Activated CD4-positive, alpha-beta T cell treated with anti-CD3 and anti-CD28 coated beads for 48 hours (primary cell): ENCODE data around the gene DERL3.

Source experiments
- DNase-seq: peaks from one replicate; pipeline ENCODE4 v3.0.0-alpha.2; 2020

Gene DERL3

DNA sequence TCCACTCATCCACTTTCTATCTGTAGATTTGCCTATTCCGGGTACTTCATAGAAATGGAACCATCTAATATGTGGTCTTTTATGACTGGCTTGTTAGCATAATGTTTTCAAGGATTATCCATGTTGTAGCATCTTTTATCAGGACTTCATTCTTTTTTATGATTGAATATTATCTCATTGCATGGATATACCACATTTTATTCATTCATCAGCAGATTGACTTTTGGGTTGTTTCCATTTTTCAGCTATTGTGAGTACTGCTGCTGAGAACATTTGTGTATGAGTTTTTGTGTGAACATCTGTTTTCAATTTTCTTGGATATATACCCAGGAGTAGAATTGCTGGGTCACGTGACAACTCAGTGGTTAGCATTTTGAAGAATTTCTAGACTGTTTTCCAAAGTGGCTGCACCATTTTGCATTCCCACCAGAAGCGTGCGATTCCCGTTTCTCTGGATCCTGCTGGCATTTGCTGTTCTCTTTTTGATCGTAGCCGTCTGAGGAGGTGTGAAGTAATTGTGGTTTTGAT is 8.9 kb downstream of the DERL3 start:
- no peak for DNase-seq

DNA sequence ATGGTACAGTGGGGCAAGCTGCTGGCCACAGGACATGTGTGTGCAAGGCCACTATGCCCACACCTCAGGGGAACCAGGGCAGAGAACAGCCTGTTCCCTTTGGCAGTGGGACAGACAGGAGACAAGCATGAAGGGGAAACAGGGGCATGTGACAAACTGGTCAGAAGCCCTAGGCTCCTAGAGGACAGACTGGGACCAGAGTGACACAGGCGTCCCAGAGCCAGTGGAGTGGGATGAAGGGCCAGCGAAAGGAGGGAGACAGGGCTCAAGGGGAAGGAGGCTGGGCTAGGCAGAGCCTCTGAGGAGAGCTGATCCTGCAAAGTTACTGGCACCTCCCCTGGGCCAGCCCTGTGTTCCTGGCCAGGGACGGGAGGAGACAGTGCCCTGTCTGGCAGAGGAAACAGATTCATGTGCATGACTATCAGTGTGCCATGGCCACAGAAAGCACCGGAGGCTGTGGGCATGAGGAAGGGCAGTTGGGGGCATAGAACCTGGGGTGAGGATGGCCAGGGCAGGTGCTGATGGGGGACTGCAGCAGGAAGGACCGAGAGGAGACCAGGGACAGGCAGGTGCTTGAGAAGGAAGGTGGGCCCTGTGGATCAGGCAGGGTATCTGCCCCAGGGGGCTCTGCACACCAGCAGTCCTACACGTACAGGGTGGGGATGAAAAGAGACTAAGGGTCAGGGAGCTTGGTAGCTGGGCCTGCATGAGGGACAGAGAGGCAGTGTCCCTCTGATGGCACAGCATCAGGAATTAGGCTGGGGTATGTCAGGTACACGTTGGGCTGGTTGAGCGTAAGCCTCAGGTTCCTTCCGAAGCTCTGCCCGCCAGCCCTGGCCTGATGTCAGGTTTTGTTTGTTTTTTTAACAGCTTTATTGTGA is 9.8 kb downstream of the DERL3 start:
- no peak for DNase-seq

DNA sequence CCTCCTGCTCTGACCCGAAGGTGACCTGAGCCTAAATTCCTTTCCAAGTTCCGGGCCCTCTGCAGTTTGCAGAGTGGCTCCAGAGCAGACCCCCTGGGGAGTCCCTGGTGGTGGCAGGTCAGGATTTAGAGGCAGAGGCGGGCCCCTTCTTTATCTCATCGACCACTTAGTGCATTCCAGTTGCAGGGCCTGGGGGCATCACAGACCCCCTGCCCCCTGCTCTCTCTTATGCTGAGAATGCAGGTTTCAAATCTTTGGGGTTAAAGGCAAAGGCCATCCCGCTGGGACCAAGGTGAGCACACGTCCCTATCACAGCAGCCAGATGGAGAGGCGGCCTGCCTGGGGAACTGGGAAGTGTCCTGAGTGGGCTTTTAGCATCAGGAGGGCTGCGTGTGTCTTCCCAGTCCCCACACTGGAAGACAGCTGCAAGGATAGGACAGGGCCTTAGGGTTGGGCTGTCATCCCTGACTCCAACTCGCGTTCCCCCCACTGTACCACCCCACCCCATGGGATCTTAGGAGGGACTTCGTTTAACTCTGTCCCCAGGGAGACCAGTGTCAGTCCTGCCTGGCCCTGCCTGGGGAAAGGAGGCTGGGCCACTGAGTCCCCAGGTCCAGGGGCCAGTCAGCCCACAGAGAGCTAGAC is 11.3 kb downstream of the DERL3 start:
- no peak for DNase-seq

DNA sequence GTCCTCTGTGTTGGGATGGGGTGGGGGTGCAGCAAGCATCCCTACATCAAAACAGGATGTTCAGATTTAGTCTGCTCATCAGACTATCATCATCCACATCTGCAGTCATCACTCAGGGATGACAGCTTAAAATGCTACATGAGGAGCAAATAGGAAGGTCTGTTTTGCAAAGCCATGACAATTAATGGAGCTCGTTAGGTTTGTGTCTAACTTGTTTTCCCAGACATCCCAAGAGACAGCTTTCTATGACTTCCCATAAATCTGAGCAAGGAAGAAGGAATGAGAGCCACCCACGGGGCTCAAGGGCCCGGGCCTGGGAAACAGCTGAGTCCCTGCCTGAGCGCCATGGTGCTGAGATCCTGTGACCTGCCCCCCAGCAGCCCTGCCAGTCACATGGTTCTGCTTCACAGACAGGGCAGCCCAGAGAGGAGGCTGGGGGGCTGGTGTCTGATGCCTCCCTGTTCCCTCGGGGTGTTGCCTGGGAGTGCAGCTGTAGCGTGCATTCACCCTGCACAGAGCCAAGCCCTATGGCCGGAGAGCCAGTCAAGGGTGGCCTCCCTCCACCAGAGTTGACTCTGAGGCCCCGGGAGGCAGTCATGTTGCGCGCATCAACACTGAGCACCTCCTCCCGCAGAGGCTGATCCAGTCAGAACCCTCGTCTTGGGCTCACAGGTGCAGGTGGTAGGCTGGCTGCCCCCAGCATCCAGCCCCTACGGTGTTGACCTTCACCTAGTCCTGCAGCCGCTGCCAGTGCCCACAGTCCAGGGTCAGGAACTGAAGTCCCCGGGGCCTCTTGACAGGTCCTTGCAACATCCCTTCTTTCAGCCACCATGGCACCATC is 12.1 kb downstream of the DERL3 start:
- DNase-seq: no peak

DNA sequence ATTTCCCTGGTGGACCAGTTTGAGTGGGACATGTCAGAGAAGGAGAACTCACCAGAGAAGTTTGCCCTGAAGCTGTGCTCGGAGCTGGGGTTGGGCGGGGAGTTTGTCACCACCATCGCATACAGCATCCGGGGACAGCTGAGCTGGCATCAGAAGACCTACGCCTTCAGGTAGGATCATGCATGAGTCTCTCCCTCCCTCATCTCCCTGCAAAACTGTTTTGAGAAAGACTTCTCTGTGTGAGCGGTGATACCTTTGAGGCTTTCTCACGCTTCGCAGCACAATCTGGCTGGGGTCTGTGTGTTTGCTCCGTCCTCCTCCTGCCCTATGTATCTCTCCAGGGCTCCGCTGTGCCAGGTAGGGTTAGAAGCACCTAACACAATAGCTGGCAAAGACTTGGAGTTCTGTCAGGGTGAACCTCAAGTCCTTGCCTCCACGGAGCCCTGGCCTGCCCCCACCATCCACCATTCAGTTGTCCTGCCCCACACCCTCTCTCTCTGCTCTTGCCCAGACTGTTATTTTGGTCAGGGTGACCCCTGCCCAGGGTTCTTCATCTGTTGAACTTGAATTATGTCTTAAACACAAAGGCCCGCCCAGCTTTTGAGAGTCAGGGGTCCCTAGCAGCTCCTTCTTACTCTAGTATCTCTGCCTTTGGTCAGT is 13.4 kb downstream of the DERL3 start:
- no peak for DNase-seq

DNA sequence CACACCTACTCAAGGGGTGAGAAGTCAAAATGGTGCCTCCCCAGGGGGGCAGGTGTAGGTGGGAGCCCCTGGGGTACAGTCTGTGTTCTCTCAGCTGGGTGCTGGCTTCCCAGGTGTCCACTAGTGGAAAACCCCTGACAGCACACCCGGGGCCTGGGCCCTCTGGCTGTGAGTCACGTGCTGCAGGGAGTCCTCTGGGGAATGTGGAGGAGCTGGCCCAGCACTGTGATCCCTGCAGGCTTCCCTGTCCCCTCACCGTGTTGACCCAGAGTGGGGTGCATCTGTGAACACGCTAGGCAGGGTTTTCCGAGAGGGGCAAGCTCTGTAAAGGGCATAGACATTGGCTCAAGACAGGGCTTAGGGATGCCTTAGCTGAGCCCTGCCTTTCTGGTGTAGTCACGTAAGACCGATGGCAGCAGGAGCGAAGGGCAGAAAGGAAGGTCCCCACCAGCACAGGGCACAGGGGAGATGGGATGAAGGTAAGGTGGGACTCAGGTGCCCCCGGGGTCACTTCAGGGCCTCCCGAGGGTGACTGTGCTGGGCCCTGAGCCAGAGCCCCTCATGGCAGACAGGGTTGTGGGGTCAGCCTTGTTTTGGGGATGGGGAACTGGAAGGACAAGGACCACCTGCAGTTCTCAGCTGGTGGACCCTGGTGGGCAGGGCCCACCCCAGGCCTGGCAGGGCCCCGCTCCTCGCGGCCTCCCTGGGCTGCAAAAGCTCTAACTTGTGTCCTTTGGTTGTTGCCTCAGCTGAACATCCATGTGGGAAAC is 14.1 kb downstream of the DERL3 start:
- DNase-seq: no peak

DNA sequence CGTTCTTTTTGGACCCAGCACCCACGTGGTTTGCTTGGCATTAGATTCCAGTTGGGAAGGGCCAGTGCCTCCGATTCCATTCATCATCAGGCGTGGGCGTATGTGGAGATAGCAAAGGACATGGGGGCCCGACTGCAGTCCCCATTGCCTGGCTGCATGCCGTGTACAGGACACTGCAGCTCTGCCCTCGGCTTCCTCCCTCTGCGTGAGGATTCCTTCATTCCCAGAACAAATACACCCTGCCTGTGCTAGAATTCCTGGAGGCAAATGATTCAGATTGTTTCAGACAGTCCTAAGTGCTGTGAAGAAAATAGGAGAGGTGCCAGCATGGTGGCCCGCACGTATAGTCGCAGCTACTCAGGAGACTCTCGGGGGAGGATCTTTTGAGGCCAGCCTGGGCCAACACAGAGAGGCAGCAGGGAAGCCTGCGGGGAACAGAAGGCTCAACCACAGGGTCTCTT is 15.4 kb downstream of the DERL3 start:
- no peak for DNase-seq

DNA sequence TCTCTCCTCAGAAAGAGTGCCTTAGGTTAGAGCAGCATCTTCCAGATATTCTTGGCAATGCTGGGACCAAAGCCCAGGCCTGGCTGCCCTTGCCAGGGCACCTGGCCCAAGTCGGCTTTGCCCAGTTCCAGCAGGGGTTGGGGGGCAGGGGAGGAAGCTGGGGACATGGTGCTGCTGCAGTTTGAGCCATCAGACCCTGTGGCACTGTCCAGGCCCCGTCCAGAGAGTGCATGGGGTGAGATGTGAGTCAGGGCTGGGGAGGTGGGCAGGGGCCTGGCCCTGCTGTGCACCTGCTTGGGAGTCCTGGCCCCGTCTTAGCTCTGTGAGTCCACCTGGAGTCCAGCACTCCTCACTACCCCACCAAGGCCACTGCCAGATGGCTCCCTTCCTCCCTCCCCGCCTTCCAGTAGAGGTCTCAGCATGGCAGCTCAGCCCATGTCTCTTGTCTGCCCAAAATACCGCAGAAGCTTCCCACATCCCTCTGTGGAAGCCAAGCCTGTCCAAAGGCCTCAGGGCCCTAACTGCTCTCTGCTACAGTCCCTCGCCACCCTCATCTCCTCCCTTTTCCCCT is 16.6 kb downstream of the DERL3 start:
- no peak for DNase-seq

DNA sequence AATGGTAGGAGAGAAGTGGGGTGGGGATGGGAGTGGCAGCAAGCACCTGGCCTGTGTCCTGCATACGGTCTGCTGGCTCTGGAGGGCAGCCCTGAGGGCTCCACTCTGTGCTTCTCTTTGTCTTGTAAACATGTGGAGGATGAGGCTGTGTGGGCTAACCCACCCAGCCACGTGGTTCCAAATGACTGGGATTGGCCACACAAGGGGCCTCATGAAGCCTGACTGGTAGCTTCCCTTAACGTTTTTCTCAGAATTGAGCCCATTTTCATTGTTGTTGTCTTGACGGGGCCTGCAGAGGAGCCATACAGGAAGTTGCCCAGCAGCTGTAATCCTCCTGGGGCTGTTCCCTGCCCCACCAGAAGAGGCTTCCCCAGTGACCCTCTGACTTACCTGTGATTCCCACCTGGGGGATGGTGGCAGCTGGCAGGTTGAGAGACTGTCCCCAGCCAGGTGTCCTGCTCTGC is 18.0 kb downstream of the DERL3 start:
- no peak for DNase-seq

DNA sequence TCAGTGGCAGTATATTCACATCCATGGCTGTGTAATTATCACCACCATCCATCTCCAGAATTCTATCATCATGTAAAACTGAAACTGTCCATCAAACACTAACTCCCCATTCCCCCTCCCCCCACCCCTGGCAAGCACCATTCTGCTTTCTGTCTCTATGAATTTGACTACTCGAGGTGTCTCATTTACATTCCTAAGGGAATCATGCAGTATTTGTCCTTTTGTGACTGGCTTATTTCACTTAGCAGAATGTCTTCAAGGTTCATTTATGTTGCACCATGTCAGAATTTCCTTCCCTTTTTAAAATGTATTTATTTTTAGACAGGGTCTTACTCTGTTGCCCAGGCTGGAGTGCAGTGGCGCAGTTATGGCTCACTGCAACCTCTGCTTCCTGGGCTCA is 20.3 kb downstream of the DERL3 start:
- DNase-seq: no peak

DNA sequence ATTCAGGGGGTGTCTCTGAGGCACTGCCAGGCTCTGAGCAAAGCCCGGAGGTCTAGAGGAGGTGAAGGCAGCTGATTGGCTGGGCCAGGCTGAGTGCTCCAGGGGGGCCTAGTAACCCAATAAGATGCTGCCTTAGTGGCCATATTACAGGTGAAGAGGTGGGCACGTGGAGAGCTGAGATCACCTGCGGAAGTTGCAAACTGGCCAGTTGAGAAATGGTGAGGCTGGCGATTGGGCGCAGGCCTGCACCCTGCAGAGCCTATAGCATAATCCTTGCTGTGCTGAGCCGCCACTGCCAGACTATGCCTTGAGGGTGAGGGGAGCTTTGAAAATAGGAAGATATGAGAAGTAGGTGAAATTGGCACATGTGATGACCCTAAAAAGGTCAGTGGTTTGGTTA is 21.7 kb downstream of the DERL3 start:
- DNase-seq: no peak

DNA sequence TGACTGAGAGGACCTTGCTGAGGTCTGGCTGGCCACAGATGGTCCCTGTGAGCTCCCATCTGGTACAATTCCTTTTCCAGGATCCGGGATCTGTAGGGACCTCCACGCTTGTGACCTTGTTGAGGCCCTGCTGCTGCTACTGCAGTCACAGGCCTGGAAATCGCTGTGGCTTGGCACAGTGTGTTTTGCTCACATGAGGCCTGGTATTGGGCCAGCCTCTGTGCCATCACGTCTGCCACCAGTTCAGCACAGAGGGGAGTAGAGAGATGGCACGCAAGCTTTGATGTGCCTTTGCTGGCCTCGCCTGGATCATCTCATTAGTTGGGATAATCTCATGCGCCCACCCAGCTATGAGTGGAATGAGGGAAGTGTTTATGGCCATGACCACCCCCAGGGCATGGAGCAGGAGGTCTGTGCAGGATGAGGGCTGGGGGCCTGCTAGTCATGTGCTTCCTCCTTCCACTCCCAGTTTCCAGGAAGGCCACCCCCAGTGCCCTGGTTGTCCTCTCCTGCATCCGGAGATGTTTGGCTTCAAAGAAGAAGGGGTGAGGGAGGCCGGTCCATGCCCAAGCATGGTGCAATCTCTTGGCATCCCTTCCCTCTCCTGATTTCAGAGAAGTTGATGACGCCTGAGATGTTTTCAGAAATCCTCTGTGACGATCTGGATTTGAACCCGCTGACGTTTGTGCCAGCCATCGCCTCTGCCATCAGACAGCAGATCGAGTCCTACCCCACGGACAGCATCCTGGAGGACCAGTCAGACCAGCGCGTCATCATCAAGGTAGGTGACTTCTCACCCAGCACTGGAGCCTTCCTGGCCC is 22.4 kb downstream of the DERL3 start:
- no peak for DNase-seq

DNA sequence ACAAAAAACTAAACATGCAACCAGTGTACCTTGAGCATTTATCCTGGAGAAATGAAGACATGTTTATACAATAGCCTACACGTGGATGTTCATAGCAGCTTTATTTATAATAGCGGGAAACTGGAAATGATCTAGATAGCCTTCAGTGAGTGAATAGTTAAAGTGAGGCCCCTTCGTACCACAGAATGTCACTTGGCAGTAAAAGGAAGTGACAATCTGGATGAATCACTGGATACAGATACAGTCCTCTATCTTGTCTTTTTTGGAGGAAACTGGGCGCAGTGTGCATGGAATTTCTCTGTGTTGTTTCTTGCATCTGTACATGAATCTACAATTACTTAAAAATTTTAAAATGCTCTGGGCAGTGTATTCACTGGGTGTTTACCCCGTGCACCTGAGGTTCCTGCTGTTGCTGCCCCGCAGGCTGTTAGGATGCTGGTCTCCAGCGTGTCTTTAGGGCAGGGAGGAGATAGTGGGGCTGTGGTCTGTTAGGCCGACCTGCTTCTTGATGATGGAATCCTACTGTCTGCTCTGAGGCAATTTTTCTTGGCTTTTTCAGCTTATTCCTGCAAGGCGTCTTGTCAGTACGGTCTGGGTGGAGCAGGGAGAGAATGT is 23.2 kb downstream of the DERL3 start:
- DNase-seq: no peak

DNA sequence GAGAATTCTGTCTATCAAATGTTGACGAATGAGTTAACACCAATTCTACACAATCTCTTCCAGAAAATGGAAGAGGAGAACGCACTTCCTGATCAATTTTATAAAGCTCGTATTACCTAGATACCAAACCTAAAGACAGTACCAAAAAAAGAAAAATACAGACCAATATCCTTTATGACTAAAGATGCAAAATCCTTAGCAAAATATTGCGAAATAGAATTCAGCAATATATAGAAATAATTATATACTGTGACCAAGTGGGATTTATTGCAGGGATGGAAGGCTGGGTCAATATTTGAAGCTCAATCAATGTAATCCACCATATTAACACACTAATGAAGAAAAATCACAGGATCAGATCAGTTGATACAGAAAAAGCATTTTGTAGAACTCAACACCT is 26.4 kb downstream of the DERL3 start:
- DNase-seq: no peak

DNA sequence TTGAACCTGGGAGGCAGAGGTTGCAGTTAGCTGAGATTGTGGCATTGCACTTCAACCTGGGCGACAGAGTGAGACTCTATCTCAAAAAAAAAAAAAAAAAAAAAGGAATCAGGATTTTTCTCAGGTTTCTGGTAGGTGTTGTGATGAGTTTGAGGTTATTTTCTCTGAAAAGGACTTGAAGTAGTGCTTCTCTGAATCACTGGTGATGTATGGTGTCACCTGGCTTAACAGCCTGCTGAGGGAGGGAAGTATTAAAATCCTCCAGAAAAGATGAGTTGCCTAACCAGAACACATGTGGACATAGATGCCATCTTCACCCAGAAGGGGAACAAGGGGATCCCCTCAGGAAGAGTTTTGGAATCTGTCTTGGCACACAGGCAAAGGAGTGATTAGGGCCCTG is 32.0 kb downstream of the DERL3 start:
- no peak for DNase-seq

DNA sequence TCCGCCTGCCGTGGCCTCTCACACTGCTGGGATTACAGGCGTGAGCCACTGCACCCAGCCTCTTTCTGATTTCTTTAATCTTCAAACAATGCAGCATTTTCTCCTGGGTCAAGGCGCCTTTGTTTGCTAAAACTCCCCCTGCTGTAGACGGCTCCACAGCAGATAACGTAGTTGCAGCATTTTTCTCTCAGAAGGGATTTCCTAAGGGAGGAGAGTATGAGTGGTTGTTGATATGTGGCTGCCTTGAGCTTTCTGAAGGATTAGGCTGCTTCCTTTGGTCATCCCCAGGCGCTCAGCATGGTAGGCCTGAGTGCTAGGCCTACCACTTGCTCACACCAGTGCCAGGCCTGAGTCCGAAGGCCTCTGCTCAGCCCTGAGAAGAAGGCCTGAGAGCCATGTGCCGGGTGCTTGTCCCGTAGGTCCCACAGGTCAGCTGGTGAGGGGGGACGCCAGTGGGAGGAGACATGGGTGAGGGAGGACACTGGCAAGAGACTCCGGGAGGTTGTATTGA is 34.0 kb downstream of the DERL3 start:
- no peak for DNase-seq

DNA sequence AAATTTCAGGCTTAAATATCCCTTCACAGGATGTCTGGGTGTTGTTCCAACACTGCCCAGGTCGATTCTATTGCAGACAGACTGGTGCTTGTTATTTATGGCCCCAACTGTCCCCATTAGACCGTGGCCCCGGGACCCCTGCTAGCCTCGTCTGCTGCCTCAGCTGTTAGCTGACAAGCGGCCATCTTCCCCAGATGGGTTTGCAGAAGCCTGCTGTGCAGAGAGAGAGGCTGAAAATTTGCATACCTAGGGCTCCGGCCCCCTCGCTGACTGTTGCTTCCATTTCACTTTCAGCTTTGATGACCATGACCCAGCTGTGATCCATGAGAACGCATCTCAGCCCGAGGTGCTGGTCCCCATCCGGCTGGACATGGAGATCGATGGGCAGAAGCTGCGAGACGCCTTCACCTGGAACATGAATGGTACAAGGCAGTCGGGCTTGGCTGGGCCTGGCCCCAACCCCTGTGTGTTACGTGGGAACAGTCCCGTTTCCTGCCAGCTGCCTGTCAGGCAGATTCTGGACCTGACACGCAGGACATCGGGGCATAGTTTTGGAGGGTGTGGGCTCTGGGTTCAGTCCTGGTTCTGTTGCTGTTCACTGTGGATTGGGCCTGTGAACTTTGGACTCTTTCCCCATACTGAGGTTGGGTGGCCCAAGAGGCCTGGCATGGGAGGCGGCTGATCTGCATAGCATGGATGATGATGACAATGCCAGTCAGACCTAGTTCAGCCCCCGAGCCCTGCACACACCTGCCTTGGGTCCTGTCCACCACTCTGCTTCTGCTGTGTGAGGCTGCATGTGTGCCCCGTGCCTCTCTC is 35.6 kb downstream of the DERL3 start:
- DNase-seq: no peak

DNA sequence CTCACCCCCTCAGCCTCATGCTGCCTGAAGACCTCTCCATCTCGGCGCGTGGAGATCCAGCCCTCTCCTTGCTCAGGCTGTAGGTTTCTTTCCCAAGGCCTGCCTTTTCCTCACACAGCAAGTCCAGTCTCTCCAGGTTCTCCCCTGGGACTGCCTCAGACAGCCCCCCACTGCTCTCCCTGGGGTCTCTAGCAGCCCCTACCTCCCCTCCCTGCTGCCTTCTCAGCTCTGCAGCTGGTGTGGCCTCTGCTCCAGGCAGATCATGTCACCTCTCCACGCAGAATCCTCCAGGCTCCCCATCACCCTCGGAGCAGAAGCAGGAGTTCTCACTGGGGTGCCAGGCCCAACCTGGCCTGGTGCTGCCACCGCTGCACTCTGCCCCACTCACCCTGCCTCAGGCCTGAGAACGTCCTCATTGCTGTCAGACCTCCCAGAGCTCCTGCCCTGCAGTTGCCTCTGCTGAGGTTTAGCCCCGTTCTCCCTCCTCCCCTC is 36.9 kb downstream of the DERL3 start:
- DNase-seq: no peak
